OCI-LY7 (cell line): ENCODE results near the gene CARD6.

Source experiments
- CTCF ChIP-seq: fragments of 200-600 bp; sonication (generic); conservative IDR thresholded peaks from 2 replicates; pipeline ENCODE4 v1.5.1; 2014; ENCODE audit warnings: mild to moderate bottlenecking, antibody characterized with exemption, low read length, moderate library complexity, mixed read lengths
- EZH2phosphoT487 ChIP-seq: fragments of 200-600 bp; sonication (generic); IDR thresholded peaks from 2 replicates; pipeline ENCODE4 v1.6.1; 2018; ENCODE audit warnings: low read depth, borderline replicate concordance, mild to moderate bottlenecking, mixed run types, antibody characterized with exemption, low read length, moderate library complexity, mixed read lengths

GRCh38 chr5:40827188-40827977 lies 13.8 kb upstream of the CARD6 start:
- TF ChIP-seq CTCF (no peak), EZH2phosphoT487 (no peak)
